OCI-LY1 (cell line): Measurements from ENCODE around the gene PID1.

Experiments
- EZH2 ChIP-seq: fragments of 200-600 bp; sonication (generic), shearing (Covaris generic); IDR thresholded peaks from 2 replicates; pipeline ENCODE4 v1.8.0; 2017; ENCODE audit warnings: borderline replicate concordance, mixed run types, mild to moderate bottlenecking, antibody characterized with exemption, low read length, moderate library complexity, mixed read lengths
- TF ChIP-seq, protein P1 (sequence below): fragments of 200-600 bp; sonication (generic), shearing (Covaris generic); IDR thresholded peaks from 2 replicates; pipeline ENCODE4 v1.5.1; 2017; ENCODE audit warnings: mild to moderate bottlenecking, antibody characterized with exemption, low read length, moderate library complexity, mixed read lengths

DNA sequence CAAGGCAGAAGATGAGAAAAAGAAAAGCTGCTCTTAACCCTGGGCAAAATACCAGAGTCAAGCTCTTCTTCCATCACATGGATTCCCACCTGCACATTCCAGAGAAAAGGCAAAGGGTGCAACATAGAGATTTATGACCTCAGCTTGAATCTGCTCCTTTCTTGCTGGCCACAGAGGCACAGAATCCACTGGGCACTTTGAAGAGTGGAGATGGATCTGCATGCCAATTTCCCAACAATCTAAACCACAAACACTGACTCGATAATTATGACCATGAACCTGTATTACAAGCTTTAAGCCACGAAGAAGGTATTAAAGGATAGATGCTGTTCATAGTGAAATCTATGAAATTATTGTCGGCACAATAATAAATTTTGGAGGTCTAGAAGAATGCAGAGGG, 237.3 kb downstream of the PID1 start:
- TF ChIP-seq, protein P1, sequence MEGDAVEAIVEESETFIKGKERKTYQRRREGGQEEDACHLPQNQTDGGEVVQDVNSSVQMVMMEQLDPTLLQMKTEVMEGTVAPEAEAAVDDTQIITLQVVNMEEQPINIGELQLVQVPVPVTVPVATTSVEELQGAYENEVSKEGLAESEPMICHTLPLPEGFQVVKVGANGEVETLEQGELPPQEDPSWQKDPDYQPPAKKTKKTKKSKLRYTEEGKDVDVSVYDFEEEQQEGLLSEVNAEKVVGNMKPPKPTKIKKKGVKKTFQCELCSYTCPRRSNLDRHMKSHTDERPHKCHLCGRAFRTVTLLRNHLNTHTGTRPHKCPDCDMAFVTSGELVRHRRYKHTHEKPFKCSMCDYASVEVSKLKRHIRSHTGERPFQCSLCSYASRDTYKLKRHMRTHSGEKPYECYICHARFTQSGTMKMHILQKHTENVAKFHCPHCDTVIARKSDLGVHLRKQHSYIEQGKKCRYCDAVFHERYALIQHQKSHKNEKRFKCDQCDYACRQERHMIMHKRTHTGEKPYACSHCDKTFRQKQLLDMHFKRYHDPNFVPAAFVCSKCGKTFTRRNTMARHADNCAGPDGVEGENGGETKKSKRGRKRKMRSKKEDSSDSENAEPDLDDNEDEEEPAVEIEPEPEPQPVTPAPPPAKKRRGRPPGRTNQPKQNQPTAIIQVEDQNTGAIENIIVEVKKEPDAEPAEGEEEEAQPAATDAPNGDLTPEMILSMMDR: no peak
- TF ChIP-seq EZH2: no peak
